IMR-90 (cell line): ENCODE measurements around the gene ULK1. TPM values are rescaled to one million over a fixed set of nuclear protein-coding genes. Genes with fewer than 3 reads are reported as not detected.

Source experiments
- ATAC-seq: fragments of 200-7000 bp; cut with Tn5 transposase; 2 replicates; pipeline ENCODE4 v1.9.1; 2020; ENCODE audit warnings: low read depth, mild to moderate bottlenecking, moderate library complexity
- BruUV-seq: library from RNA; stranded (reverse); fragments of 400-500 nt; replicated peaks from 2 replicates; lab custom pipeline; 2021; lab: Mats Ljungman, UMichigan
- CTCF ChIA-PET: fragments of 300-600 bp; formaldehyde crosslinking; extraction: SDS; loops from one replicate; lab custom pipeline; 2021; ENCODE audit warnings: antibody characterized with exemption; lab: Yijun Ruan, JAX
- POLR2A ChIA-PET: fragments of 300-600 bp; sonication (Branson Sonifier 250); formaldehyde crosslinking; loops from one replicate; lab custom pipeline; 2022; ENCODE audit warnings: antibody characterized with exemption; ENCODE audit not compliant: unreplicated experiment; lab: Charles Lee
- DNase-seq: peaks from one replicate; pipeline ENCODE4 v3.0.0; 2013
- H2AFZ ChIP-seq: replicated peaks from 2 replicates; pipeline ENCODE3; 2013; ENCODE audit warnings: low read length, mild to moderate bottlenecking; ENCODE audit not compliant: poor library complexity
- H2AK5ac ChIP-seq: 2 replicates; pipeline ENCODE4 v1.6.1; 2013; ENCODE audit warnings: low read depth, low read length, inconsistent platforms
- H2AK9ac ChIP-seq: replicated peaks from 2 replicates; pipeline ENCODE3; 2013; ENCODE audit warnings: mild to moderate bottlenecking, low read depth, low read length, moderate library complexity; ENCODE audit not compliant: poor library complexity
- H2BK120ac ChIP-seq: 2 replicates; pipeline ENCODE4 v1.6.1; 2013; ENCODE audit warnings: low read depth, low read length, inconsistent platforms
- H2BK15ac ChIP-seq: 3 replicates; pipeline ENCODE4 v1.6.1; 2013; ENCODE audit warnings: low read depth, low read length, inconsistent platforms
- H2BK20ac ChIP-seq: 2 replicates; pipeline ENCODE4 v1.6.1; 2013; ENCODE audit warnings: low read depth, mild to moderate bottlenecking, inconsistent platforms, low read length, moderate library complexity
- H2BK5ac ChIP-seq: 2 replicates; pipeline ENCODE4 v1.6.1; 2013; ENCODE audit warnings: mild to moderate bottlenecking, low read depth, low read length, inconsistent platforms; ENCODE audit not compliant: poor library complexity, severe bottlenecking
- H3K14ac ChIP-seq: replicated peaks from 2 replicates; pipeline ENCODE4 v1.6.1; 2013; ENCODE audit warnings: low read depth, low read length, inconsistent platforms
- H3K18ac ChIP-seq: 2 replicates; pipeline ENCODE4 v1.6.1; 2013; ENCODE audit warnings: low read depth, low read length, control low read depth
- H3K23ac ChIP-seq: 2 replicates; pipeline ENCODE4 v1.6.1; 2013; ENCODE audit warnings: low read depth, low read length, inconsistent platforms
- H3K27ac ChIP-seq: 2 replicates; pipeline ENCODE4 v1.5.1; 2013; ENCODE audit warnings: mild to moderate bottlenecking, control low read depth, low read length; ENCODE audit not compliant: insufficient read depth
- H3K27me3 ChIP-seq: 2 replicates; pipeline ENCODE4 v1.6.1; 2013; ENCODE audit warnings: low read length; ENCODE audit not compliant: control insufficient read depth, insufficient read depth
- H3K36me3 ChIP-seq: 2 replicates; pipeline ENCODE4 v1.6.1; 2013; ENCODE audit warnings: low read length, mixed read lengths; ENCODE audit not compliant: control insufficient read depth, insufficient read depth
- H3K4ac ChIP-seq: 2 replicates; pipeline ENCODE4 v1.6.1; 2013; ENCODE audit warnings: low read depth, low read length, inconsistent platforms
- H3K4me1 ChIP-seq: 2 replicates; pipeline ENCODE4 v1.6.1; 2013; ENCODE audit warnings: low read length, mixed read lengths; ENCODE audit not compliant: control insufficient read depth, insufficient read depth
- H3K4me2 ChIP-seq: 2 replicates; pipeline ENCODE4 v1.6.1; 2013; ENCODE audit warnings: low read depth, mild to moderate bottlenecking, control low read depth, low read length, moderate library complexity
- H3K4me3 ChIP-seq: 2 replicates; pipeline ENCODE4 v1.5.1; 2013; ENCODE audit warnings: low read depth, mild to moderate bottlenecking, control low read depth, low read length, moderate library complexity; ENCODE audit not compliant: insufficient read depth
- H3K56ac ChIP-seq: 2 replicates; pipeline ENCODE4 v1.6.1; 2013; ENCODE audit warnings: low read length, inconsistent platforms; ENCODE audit not compliant: insufficient read depth; ENCODE audit errors: extremely low read depth
- H3K79me1 ChIP-seq, 2 experiments: 2 replicates each; pipeline ENCODE4 v1.6.1; 2013; ENCODE audit warnings: low read length in 2 of 2, inconsistent platforms in 1 of 2, low read depth in 1 of 2
- H3K9ac ChIP-seq: 2 replicates; pipeline ENCODE4 v1.6.1; 2013; ENCODE audit warnings: low read depth, low read length, control low read depth
- H3K9me1 ChIP-seq: 2 replicates; pipeline ENCODE4 v1.6.1; 2013; ENCODE audit warnings: low read length, inconsistent platforms; ENCODE audit not compliant: insufficient read depth
- H3K9me3 ChIP-seq: 2 replicates; pipeline ENCODE4 v1.6.1; 2013; ENCODE audit warnings: low read length; ENCODE audit not compliant: control insufficient read depth, insufficient read depth
- H4K20me1 ChIP-seq: 2 replicates; pipeline ENCODE4 v1.6.1; 2013; ENCODE audit warnings: low read length, inconsistent platforms; ENCODE audit not compliant: insufficient read depth
- H4K5ac ChIP-seq: 2 replicates; pipeline ENCODE4 v1.6.1; 2013; ENCODE audit warnings: mild to moderate bottlenecking, low read depth, low read length, control low read depth
- H4K8ac ChIP-seq, 2 experiments: 2 replicates each; pipeline ENCODE4 v1.6.1; 2013; ENCODE audit warnings: low read depth in 2 of 2, low read length in 2 of 2, control low read depth in 1 of 2, inconsistent platforms in 1 of 2
- H4K91ac ChIP-seq: 2 replicates; pipeline ENCODE4 v1.6.1; 2013; ENCODE audit warnings: low read depth, low read length, inconsistent platforms; ENCODE audit not compliant: insufficient read depth
- BHLHE40 ChIP-seq: fragments of 150-350 bp; IDR thresholded peaks from 2 replicates; pipeline ENCODE4 v1.6.1; 2016; ENCODE audit warnings: mild to moderate bottlenecking, low read depth, low read length
- CEBPB ChIP-seq: IDR thresholded peaks from 2 replicates; pipeline ENCODE4 v1.6.1; 2012; ENCODE audit warnings: low read depth, low read length, improper control_type of control experiment
- CHD1 ChIP-seq: IDR thresholded peaks from 2 replicates; pipeline ENCODE4 v1.6.1; 2012; ENCODE audit warnings: low read depth, low read length, improper control_type of control experiment
- FOS ChIP-seq: fragments of 150-350 bp; IDR thresholded peaks from 2 replicates; pipeline ENCODE4 v1.6.1; 2016; ENCODE audit warnings: low read depth, low read length
- MAFK ChIP-seq: IDR thresholded peaks from 2 replicates; pipeline ENCODE4 v1.6.1; 2012; ENCODE audit warnings: low read depth, low read length, improper control_type of control experiment
- MAZ ChIP-seq: IDR thresholded peaks from 2 replicates; pipeline ENCODE4 v1.6.1; 2012; ENCODE audit warnings: low read depth, mild to moderate bottlenecking, low read length, improper control_type of control experiment, moderate library complexity, borderline replicate concordance
- MXI1 ChIP-seq: IDR thresholded peaks from 2 replicates; pipeline ENCODE4 v1.6.1; 2012; ENCODE audit warnings: low read depth, mild to moderate bottlenecking, low read length, moderate library complexity, borderline replicate concordance
- NFE2L2 ChIP-seq: fragments of 150-350 bp; IDR thresholded peaks from 2 replicates; pipeline ENCODE4 v1.6.1; 2016; ENCODE audit warnings: low read depth, mild to moderate bottlenecking, low read length
- RAD21 ChIP-seq: IDR thresholded peaks from 2 replicates; pipeline ENCODE4 v1.6.1; 2012; ENCODE audit warnings: low read length, improper control_type of control experiment
- RCOR1 ChIP-seq: IDR thresholded peaks from 2 replicates; pipeline ENCODE4 v1.6.1; 2012; ENCODE audit warnings: mild to moderate bottlenecking, low read length, improper control_type of control experiment; ENCODE audit not compliant: insufficient replicate concordance
- RFX5 ChIP-seq: IDR thresholded peaks from 2 replicates; pipeline ENCODE4 v1.8.0; 2012; ENCODE audit warnings: low read depth, mild to moderate bottlenecking, low read length, moderate library complexity
- SMC3 ChIP-seq: fragments of 150-350 bp; IDR thresholded peaks from 2 replicates; pipeline ENCODE4 v1.6.1; 2016; ENCODE audit warnings: low read depth, mild to moderate bottlenecking, antibody characterized with exemption, low read length, moderate library complexity
- WGBS, 2 experiments: methylation state at CpG; one replicate each; pipeline versions ENCODE4 v1.1.5 to v1.1.7; 2013; ENCODE audit warnings: missing lambda C conversion rate in 2 of 2; ENCODE audit not compliant: insufficient read length in 1 of 2; ENCODE audit errors: extremely low coverage in 2 of 2; 5-methylcytosine and 5-hydroxymethylcytosine counted together
- dilution Hi-C: fragments of 300-500 bp; cut with HindIII; formaldehyde crosslinking; loops from one replicate; pipeline ENCODE4 v1.14.3; 2018; ENCODE audit warnings: low sequenced_read_pairs; ENCODE audit not compliant: unreplicated experiment
- in situ Hi-C: fragments of 300-500 bp; cut with MboI; formaldehyde crosslinking; loops from 3 replicates; pipeline ENCODE4 v1.14.3; 2019; ENCODE audit warnings: low sequenced_read_pairs, inconsistent platforms, mixed read lengths
- intact Hi-C: fragments of 100-400 bp; cut with micrococcal nuclease; formaldehyde crosslinking; loops from 2 replicates; pipeline ENCODE4 v1.10.0; 2022
- polyA plus RNA-seq, 3 experiments: library from polyadenylated mRNA; depleted of rRNA; stranded (reverse); fragments of >200 nt; gene quantifications; 2 replicates each; pipeline ENCODE4 v1.2.3, GENCODE V29; 2012; ENCODE audit warnings: low replicate concordance in 1 of 3
- total RNA-seq: library from RNA; depleted of rRNA; stranded (reverse); fragments of >200 nt; gene quantifications from 2 replicates; pipeline ENCODE4 v1.2.3, GENCODE V29; 2012
- TF ChIP-seq, protein P1 (sequence below): fragments of 150-350 bp; IDR thresholded peaks from 2 replicates; pipeline ENCODE4 v1.6.1; 2017; ENCODE audit warnings: mild to moderate bottlenecking, antibody characterized with exemption, low read length, low read depth
- TF ChIP-seq, protein P2 (sequence below): fragments of 150-350 bp; IDR thresholded peaks from 2 replicates; pipeline ENCODE4 v1.6.1; 2016; ENCODE audit warnings: low read depth, mild to moderate bottlenecking, low read length, moderate library complexity, borderline replicate concordance
- TF ChIP-seq, protein P3 (sequence below): conservative IDR thresholded peaks from 2 replicates; pipeline ENCODE4 v1.5.1; 2012; ENCODE audit warnings: mild to moderate bottlenecking, low read depth, low read length, improper control_type of control experiment

The ULK1 gene
- total and polyA plus RNA-seq, 2 of the 4 experiments (the other 2 are of a cell fraction): 1.8 to 19.2 TPM

DNA sequence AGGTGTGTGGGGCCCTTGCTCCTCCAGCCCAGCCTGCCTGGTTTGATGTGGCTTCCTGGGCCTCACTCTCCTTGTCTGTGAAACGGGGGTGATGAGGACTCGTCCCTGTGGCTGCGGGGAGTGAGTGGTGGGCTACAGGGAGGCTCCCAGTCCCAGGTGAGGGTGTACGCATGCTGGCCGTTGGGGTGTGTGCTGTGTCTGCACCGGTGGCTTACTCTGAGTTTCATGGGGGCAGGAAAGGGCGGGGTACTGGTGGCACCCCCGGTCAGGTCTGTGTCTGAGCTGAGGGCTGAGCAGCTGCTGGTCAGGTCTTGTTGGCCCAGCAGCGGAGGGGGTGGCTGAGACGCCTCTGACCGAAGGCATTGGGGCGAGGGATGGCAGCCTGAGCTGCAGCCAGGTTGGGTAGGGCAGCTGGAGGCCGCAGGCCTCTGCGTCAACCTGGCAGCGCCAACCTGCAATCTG is 11.2 kb downstream of the ULK1 start:
- ChIA-PET POLR2A (no interaction called here), CTCF (no interaction called here)
- Histone ChIP-seq H3K23ac (no peak overlapping the region), H3K27me3 (no peaks in the 10 kb centered on the region), H3K36me3 (peaks cover 34% of the 10 kb centered on the region), H3K4me3 (no peak overlapping the region), H3K4me1 (no peaks in the 10 kb centered on the region), H4K20me1 (peaks cover 46% of the 10 kb centered on the region), H2AK9ac (no peak overlapping the region), H3K9me1 (0 out of 2 replicates have a peak, but pooled peaks cover 3% of the 10 kb centered on the region), H3K18ac (no peak overlapping the region), H4K91ac (no peak overlapping the region), H2BK15ac (no peak overlapping the region), H2BK120ac (no peak overlapping the region), H2BK20ac (no peak overlapping the region), H3K4ac (no peak overlapping the region), H4K5ac (no peak overlapping the region), H3K9ac (no peak overlapping the region), H3K56ac (no peak overlapping the region), H3K4me2 (no peak overlapping the region), H2AK5ac (no peak overlapping the region), H3K79me1 (peaks cover 12 to 46% of the 10 kb centered on the region in 2 experiments), H3K14ac (no peak overlapping the region), H2BK5ac (no peak overlapping the region), H3K9me3 (no peaks in the 10 kb centered on the region), H3K27ac (no peak overlapping the region), H2AFZ (no peak overlapping the region), H4K8ac (no peak overlapping the region)
- in situ Hi-C loops (no loop called here), dilution Hi-C loops (no loop called here), intact Hi-C loops (no loop called here)
- WGBS, 2 experiments: 94% methylated on average over 10 of the region's 15 CpGs; no CpG with 5 or more reads in 1 of the 2 experiments
- ATAC-seq (no peak), DNase-seq (no peak)
- BruUV-seq: no TSS peak
- TF ChIP-seq RAD21: no peak
- TF ChIP-seq, protein P1, sequence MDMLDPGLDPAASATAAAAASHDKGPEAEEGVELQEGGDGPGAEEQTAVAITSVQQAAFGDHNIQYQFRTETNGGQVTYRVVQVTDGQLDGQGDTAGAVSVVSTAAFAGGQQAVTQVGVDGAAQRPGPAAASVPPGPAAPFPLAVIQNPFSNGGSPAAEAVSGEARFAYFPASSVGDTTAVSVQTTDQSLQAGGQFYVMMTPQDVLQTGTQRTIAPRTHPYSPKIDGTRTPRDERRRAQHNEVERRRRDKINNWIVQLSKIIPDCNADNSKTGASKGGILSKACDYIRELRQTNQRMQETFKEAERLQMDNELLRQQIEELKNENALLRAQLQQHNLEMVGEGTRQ: no peak
- TF ChIP-seq FOS: no peak
- TF ChIP-seq CEBPB: no peak
- no peak for TF ChIP-seq RCOR1
- TF ChIP-seq MAFK: no peak
- no peak for TF ChIP-seq MAZ
- no peak for TF ChIP-seq NFE2L2
- no peak for TF ChIP-seq SMC3
- TF ChIP-seq MXI1: no peak
- TF ChIP-seq, protein P2, sequence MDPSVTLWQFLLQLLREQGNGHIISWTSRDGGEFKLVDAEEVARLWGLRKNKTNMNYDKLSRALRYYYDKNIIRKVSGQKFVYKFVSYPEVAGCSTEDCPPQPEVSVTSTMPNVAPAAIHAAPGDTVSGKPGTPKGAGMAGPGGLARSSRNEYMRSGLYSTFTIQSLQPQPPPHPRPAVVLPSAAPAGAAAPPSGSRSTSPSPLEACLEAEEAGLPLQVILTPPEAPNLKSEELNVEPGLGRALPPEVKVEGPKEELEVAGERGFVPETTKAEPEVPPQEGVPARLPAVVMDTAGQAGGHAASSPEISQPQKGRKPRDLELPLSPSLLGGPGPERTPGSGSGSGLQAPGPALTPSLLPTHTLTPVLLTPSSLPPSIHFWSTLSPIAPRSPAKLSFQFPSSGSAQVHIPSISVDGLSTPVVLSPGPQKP: no peak
- no peak for TF ChIP-seq RFX5
- TF ChIP-seq CHD1: no peak
- TF ChIP-seq, protein P3, sequence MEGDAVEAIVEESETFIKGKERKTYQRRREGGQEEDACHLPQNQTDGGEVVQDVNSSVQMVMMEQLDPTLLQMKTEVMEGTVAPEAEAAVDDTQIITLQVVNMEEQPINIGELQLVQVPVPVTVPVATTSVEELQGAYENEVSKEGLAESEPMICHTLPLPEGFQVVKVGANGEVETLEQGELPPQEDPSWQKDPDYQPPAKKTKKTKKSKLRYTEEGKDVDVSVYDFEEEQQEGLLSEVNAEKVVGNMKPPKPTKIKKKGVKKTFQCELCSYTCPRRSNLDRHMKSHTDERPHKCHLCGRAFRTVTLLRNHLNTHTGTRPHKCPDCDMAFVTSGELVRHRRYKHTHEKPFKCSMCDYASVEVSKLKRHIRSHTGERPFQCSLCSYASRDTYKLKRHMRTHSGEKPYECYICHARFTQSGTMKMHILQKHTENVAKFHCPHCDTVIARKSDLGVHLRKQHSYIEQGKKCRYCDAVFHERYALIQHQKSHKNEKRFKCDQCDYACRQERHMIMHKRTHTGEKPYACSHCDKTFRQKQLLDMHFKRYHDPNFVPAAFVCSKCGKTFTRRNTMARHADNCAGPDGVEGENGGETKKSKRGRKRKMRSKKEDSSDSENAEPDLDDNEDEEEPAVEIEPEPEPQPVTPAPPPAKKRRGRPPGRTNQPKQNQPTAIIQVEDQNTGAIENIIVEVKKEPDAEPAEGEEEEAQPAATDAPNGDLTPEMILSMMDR: no peak
- no peak for TF ChIP-seq BHLHE40
